ENCODE results near the gene PIGB. TPM values are rescaled to one million over a fixed set of nuclear protein-coding genes. Genes with fewer than 3 reads are reported as not detected.

The PIGB gene
- total and polyA plus RNA-seq, 2 of the 13 experiments (the other 11 are each of a cell fraction or from before 2014, with no cell fraction given), result 14.5 to 19.1 TPM

DNA sequence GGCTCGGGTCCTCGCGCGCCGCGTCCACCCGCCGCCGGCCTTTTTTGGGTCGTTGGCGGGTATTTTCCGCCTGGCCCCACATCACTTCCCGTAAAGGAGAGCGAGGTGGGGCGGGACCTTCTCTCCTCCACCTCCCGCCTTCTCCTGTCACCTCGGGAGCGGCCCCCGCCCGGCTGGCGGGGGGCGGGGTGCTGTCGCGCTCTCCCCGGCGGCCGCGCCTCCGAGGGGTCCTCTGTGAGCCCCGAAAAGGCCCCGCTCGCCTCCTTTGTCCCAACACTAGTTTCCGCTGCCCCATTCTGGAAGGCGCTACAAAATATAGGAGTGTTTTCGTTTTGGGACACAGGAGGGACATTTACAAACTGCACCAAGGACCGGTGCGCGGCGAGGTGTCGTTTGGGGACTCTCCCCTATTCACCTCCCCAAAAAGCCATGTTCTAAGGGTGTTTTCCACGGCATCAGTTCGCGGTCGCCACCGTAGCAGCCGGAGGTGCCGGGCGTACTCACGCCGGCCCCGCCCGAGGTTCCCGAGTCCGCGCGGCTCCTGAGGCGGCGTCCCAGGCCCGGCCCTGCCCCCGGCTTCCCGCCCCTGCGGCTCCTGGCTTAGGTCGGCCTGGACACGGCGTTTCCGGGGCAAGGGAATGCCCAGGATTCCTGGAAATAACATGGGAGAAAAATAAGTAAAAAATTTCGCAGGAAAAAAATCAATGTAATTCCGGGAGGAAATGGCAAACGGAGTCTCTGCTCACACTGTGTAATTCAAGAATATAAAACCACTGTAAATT is 29.1 kb upstream of the PIGB start, which contains the start of gene RAB27A (continued):
- no peak for TF ChIP-seq PRMT3 (CRISPR knock-in tag; IDR thresholded peaks at IDR 0.05; ENCODE audit: borderline replicate concordance, low read depth)
- TF ChIP-seq, protein P1, sequence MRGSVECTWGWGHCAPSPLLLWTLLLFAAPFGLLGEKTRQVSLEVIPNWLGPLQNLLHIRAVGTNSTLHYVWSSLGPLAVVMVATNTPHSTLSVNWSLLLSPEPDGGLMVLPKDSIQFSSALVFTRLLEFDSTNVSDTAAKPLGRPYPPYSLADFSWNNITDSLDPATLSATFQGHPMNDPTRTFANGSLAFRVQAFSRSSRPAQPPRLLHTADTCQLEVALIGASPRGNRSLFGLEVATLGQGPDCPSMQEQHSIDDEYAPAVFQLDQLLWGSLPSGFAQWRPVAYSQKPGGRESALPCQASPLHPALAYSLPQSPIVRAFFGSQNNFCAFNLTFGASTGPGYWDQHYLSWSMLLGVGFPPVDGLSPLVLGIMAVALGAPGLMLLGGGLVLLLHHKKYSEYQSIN (CRISPR knock-in tag; IDR thresholded peaks at IDR 0.05; ENCODE audit: borderline replicate concordance), result no peak
- no peak for TF ChIP-seq REXO4 (CRISPR knock-in tag; IDR thresholded peaks at IDR 0.05; ENCODE audit: borderline replicate concordance)
- TF ChIP-seq ZNF138 (CRISPR knock-in tag; IDR thresholded peaks at IDR 0.05; ENCODE audit: low read depth), result no peak
- TF ChIP-seq, protein P2, sequence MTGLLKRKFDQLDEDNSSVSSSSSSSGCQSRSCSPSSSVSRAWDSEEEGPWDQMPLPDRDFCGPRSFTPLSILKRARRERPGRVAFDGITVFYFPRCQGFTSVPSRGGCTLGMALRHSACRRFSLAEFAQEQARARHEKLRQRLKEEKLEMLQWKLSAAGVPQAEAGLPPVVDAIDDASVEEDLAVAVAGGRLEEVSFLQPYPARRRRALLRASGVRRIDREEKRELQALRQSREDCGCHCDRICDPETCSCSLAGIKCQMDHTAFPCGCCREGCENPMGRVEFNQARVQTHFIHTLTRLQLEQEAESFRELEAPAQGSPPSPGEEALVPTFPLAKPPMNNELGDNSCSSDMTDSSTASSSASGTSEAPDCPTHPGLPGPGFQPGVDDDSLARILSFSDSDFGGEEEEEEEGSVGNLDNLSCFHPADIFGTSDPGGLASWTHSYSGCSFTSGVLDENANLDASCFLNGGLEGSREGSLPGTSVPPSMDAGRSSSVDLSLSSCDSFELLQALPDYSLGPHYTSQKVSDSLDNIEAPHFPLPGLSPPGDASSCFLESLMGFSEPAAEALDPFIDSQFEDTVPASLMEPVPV (CRISPR knock-in tag; IDR thresholded peaks at IDR 0.05), result 0 out of 2 replicates have a peak, but pooled peaks have one; percentile 28
- TF ChIP-seq, protein P3, sequence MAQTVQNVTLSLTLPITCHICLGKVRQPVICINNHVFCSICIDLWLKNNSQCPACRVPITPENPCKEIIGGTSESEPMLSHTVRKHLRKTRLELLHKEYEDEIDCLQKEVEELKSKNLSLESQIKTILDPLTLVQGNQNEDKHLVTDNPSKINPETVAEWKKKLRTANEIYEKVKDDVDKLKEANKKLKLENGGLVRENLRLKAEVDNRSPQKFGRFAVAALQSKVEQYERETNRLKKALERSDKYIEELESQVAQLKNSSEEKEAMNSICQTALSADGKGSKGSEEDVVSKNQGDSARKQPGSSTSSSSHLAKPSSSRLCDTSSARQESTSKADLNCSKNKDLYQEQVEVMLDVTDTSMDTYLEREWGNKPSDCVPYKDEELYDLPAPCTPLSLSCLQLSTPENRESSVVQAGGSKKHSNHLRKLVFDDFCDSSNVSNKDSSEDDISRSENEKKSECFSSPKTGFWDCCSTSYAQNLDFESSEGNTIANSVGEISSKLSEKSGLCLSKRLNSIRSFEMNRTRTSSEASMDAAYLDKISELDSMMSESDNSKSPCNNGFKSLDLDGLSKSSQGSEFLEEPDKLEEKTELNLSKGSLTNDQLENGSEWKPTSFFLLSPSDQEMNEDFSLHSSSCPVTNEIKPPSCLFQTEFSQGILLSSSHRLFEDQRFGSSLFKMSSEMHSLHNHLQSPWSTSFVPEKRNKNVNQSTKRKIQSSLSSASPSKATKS (CRISPR knock-in tag; IDR thresholded peaks at IDR 0.05), result no peak
- TF ChIP-seq SNAPC2 (CRISPR knock-in tag; IDR thresholded peaks at IDR 0.05), result no peak
- TF ChIP-seq ZFAT (CRISPR knock-in tag; conservative IDR thresholded peaks at IDR 0.05), result 0 out of 2 replicates have a peak, but pooled peaks have one; percentile 39
- TF ChIP-seq MEF2D (CRISPR knock-in tag; IDR thresholded peaks at IDR 0.05), result no peak
- TF ChIP-seq SRSF4 (IDR thresholded peaks at IDR 0.05; ENCODE audit: low read depth, low read length, poor library complexity, severe bottlenecking), result no peak
- 0 out of 2 replicates have a peak, but pooled peaks have one; percentile 51 for TF ChIP-seq SMYD3 (CRISPR knock-in tag; IDR thresholded peaks at IDR 0.05)
- no peak for TF ChIP-seq MIER3 (CRISPR knock-in tag; IDR thresholded peaks at IDR 0.05; ENCODE audit: borderline replicate concordance)
- TF ChIP-seq, protein P4, sequence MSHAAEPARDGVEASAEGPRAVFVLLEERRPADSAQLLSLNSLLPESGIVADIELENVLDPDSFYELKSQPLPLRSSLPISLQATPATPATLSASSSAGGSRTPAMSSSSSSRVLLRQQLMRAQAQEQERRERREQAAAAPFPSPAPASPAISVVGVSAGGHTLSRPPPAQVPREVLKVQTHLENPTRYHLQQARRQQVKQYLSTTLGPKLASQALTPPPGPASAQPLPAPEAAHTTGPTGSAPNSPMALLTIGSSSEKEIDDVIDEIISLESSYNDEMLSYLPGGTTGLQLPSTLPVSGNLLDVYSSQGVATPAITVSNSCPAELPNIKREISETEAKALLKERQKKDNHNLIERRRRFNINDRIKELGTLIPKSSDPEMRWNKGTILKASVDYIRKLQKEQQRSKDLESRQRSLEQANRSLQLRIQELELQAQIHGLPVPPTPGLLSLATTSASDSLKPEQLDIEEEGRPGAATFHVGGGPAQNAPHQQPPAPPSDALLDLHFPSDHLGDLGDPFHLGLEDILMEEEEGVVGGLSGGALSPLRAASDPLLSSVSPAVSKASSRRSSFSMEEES (CRISPR knock-in tag; IDR thresholded peaks at IDR 0.05), result no peak
- TF ChIP-seq, protein P5, sequence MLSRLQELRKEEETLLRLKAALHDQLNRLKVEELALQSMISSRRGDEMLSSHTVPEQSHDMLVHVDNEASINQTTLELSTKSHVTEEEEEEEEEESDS (CRISPR knock-in tag; IDR thresholded peaks at IDR 0.05; ENCODE audit: borderline replicate concordance), result no peak
- peak; percentile 86; the same call in 1 of the 2 replicates for TF ChIP-seq ZNF558 (CRISPR knock-in tag; IDR thresholded peaks at IDR 0.05; ENCODE audit: borderline replicate concordance)
- no peak for TF ChIP-seq IKZF1 (IDR thresholded peaks at IDR 0.05)
- TF ChIP-seq, protein P6, sequence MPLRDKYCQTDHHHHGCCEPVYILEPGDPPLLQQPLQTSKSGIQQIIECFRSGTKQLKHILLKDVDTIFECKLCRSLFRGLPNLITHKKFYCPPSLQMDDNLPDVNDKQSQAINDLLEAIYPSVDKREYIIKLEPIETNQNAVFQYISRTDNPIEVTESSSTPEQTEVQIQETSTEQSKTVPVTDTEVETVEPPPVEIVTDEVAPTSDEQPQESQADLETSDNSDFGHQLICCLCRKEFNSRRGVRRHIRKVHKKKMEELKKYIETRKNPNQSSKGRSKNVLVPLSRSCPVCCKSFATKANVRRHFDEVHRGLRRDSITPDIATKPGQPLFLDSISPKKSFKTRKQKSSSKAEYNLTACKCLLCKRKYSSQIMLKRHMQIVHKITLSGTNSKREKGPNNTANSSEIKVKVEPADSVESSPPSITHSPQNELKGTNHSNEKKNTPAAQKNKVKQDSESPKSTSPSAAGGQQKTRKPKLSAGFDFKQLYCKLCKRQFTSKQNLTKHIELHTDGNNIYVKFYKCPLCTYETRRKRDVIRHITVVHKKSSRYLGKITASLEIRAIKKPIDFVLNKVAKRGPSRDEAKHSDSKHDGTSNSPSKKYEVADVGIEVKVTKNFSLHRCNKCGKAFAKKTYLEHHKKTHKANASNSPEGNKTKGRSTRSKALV (CRISPR knock-in tag; IDR thresholded peaks at IDR 0.05), result 0 out of 2 replicates have a peak, but pooled peaks have one; percentile 8
- peak; percentile 69; the same call in 1 of the 2 replicates for TF ChIP-seq ZNF747 (CRISPR knock-in tag; IDR thresholded peaks at IDR 0.05; ENCODE audit: borderline replicate concordance)
- TF ChIP-seq ZKSCAN1 (IDR thresholded peaks at IDR 0.05; ENCODE audit: low read length), result no peak
- no peak for TF ChIP-seq CBX5 (CRISPR knock-in tag; IDR thresholded peaks at IDR 0.05; ENCODE audit: borderline replicate concordance)

Data from HepG2 (cell line).